Liver (tissue), 9 donors: Measurements from ENCODE around the gene TMEM18. TPM values are rescaled to one million over a fixed set of nuclear protein-coding genes. Genes with fewer than 3 reads are reported as not detected.
A peak's percentile ranks its signal among the peaks of the same experiment; 100 is the strongest.

Experiments
- DNase-seq: peaks from one replicate; pipeline ENCODE4 v3.0.0-alpha.2; 2017; ENCODE audit warnings: low spot score
- H3K27ac ChIP-seq, 2 donors: one replicate each; pipeline ENCODE4 v1.7.0; 2013; ENCODE audit warnings: inconsistent platforms in 2 of 2, low read length in 2 of 2, control low read depth in 1 of 2, low read depth in 1 of 2, mild to moderate bottlenecking in 1 of 2
- H3K27me3 ChIP-seq, 4 donors: one replicate each; pipeline versions ENCODE4 v1.6.1 to v1.7.0; 2013; ENCODE audit warnings: low read length in 3 of 4, inconsistent platforms in 1 of 4, mild to moderate bottlenecking in 1 of 4, moderate library complexity in 1 of 4; ENCODE audit not compliant: control insufficient read depth in 4 of 4, insufficient read depth in 4 of 4
- H3K36me3 ChIP-seq, 4 donors: one replicate each; pipeline versions ENCODE4 v1.6.1 to v1.7.0; 2013; ENCODE audit warnings: low read length in 3 of 4, mild to moderate bottlenecking in 3 of 4, low read depth in 1 of 4, moderate library complexity in 1 of 4; ENCODE audit not compliant: control insufficient read depth in 4 of 4, insufficient read depth in 3 of 4
- H3K4me1 ChIP-seq, 4 donors: one replicate each; pipeline versions ENCODE4 v1.6.1 to v1.7.0; 2013; ENCODE audit warnings: low read length in 3 of 4, mild to moderate bottlenecking in 3 of 4, moderate library complexity in 1 of 4; ENCODE audit not compliant: control insufficient read depth in 4 of 4, insufficient read depth in 4 of 4
- H3K4me3 ChIP-seq, 3 donors: one replicate each; pipeline versions ENCODE4 v1.6.1 to v1.7.0; 2013; ENCODE audit warnings: low read length in 3 of 3, control low read depth in 1 of 3, low read depth in 1 of 3, mild to moderate bottlenecking in 1 of 3
- H3K9ac ChIP-seq, 2 donors: one replicate each; pipeline ENCODE4 v1.7.0; 2013; ENCODE audit warnings: low read length in 2 of 2, mild to moderate bottlenecking in 2 of 2, moderate library complexity in 2 of 2, control low read depth in 1 of 2, low read depth in 1 of 2
- H3K9me3 ChIP-seq, 4 donors: one replicate each; pipeline versions ENCODE4 v1.6.1 to v1.7.0; 2013; ENCODE audit warnings: low read length in 3 of 4; ENCODE audit not compliant: control insufficient read depth in 4 of 4
- ATF3 ChIP-seq: IDR thresholded peaks from 2 replicates; pipeline ENCODE4 v1.6.1; 2016; ENCODE audit warnings: antibody characterized with exemption
- FOXA1 ChIP-seq: IDR thresholded peaks from 2 replicates; pipeline ENCODE4 v1.6.1; 2016; ENCODE audit warnings: antibody characterized with exemption
- FOXA2 ChIP-seq: IDR thresholded peaks from 2 replicates; pipeline ENCODE4 v1.6.1; 2016; ENCODE audit warnings: antibody characterized with exemption
- GABPA ChIP-seq, 2 donors: IDR thresholded peaks in 1 of 2; conservative IDR thresholded peaks in 1 of 2; 2 replicates each; pipeline ENCODE4 v1.6.1; 2016; ENCODE audit warnings: antibody characterized with exemption in 2 of 2, mild to moderate bottlenecking in 1 of 2, moderate library complexity in 1 of 2
- HNF4A ChIP-seq, 2 donors: conservative IDR thresholded peaks; 2 replicates each; pipeline ENCODE4 v1.6.1; 2016; ENCODE audit warnings: antibody characterized with exemption in 2 of 2, mild to moderate bottlenecking in 2 of 2
- HNF4G ChIP-seq: IDR thresholded peaks from 2 replicates; pipeline ENCODE4 v1.6.1; 2016; ENCODE audit warnings: antibody characterized with exemption
- JUND ChIP-seq, 2 donors: IDR thresholded peaks; 2 replicates each; pipeline ENCODE4 v1.6.1; 2016; ENCODE audit warnings: antibody characterized with exemption in 2 of 2
- NR2F2 ChIP-seq: IDR thresholded peaks from 2 replicates; pipeline ENCODE4 v1.6.1; 2016; ENCODE audit warnings: antibody characterized with exemption
- RAD21 ChIP-seq, 2 donors: IDR thresholded peaks; 2 replicates each; pipeline ENCODE4 v1.6.1; 2016; ENCODE audit warnings: antibody characterized with exemption in 2 of 2, mild to moderate bottlenecking in 2 of 2
- REST ChIP-seq: IDR thresholded peaks from 2 replicates; pipeline ENCODE4 v1.6.1; 2016; ENCODE audit warnings: antibody characterized with exemption, mild to moderate bottlenecking
- YY1 ChIP-seq: IDR thresholded peaks from 2 replicates; pipeline ENCODE4 v1.6.1; 2016; ENCODE audit warnings: antibody characterized with exemption, mild to moderate bottlenecking
- ZBTB33 ChIP-seq: IDR thresholded peaks from 2 replicates; pipeline ENCODE4 v1.6.1; 2016; ENCODE audit warnings: antibody characterized with exemption
- WGBS: extraction: QIAGEN DNeasy Blood & Tissue Kit; methylation state at CpG from one replicate; pipeline ENCODE4 v1.1.7; 2013; 5-methylcytosine and 5-hydroxymethylcytosine counted together
- polyA plus RNA-seq, 2 donors: library from polyadenylated mRNA; stranded (reverse) in 1 of 2; unstranded in 1 of 2; fragments of 200-250 nt in 1 of 2; fragments of >200 nt in 1 of 2; fragmentation: Nextera tagmentation in 1 of 2; extraction: Ambion mirVana in 1 of 2; gene quantifications; one replicate each; pipeline versions ENCODE4 v1.2.1 to v1.2.3, GENCODE V29; 2013 to 2015
- total RNA-seq, 2 donors: library from RNA; depleted of rRNA; stranded (reverse); fragments of >200 nt; gene quantifications; one replicate each; pipeline ENCODE4 v1.2.3, GENCODE V29; 2014
- TF ChIP-seq, protein P1 (sequence below): fragments of 150-350 bp; IDR thresholded peaks from 2 replicates; pipeline ENCODE4 v1.5.1; 2017; ENCODE audit warnings: improper control_type of control experiment, low read depth, low read length; ENCODE audit not compliant: missing input control
- donor health status: healthy.
- donor health status: healthy.
- donor health status: healthy.
- donor health status: healthy.
- donor health status: healthy.

Gene TMEM18
- total and polyA plus RNA-seq, 4 donors: 8.4 to 29.3 (median 10.9) TPM

DNA sequence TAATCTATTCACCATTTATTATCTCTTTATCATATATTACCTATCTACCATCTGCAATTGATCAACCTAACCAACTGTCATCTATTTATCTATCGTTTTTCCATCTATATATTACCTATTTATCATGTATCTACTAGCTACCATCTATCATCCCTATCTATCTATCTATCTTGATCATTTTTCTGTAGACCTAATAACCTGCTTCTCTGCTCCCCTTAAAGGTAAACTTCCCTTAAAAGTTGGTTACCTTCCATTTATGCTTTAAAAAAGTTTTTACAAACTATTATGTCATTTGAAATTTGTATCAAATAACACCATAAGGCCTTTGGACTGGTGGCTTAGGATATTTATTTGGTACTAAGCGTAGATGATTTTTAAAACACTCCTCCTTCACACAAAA is 47.2 kb downstream of the TMEM18 start:
- no peak overlapping the region for H3K4me3 ChIP-seq
- no peak overlapping the region for H3K9ac ChIP-seq
- TF ChIP-seq, protein P1, sequence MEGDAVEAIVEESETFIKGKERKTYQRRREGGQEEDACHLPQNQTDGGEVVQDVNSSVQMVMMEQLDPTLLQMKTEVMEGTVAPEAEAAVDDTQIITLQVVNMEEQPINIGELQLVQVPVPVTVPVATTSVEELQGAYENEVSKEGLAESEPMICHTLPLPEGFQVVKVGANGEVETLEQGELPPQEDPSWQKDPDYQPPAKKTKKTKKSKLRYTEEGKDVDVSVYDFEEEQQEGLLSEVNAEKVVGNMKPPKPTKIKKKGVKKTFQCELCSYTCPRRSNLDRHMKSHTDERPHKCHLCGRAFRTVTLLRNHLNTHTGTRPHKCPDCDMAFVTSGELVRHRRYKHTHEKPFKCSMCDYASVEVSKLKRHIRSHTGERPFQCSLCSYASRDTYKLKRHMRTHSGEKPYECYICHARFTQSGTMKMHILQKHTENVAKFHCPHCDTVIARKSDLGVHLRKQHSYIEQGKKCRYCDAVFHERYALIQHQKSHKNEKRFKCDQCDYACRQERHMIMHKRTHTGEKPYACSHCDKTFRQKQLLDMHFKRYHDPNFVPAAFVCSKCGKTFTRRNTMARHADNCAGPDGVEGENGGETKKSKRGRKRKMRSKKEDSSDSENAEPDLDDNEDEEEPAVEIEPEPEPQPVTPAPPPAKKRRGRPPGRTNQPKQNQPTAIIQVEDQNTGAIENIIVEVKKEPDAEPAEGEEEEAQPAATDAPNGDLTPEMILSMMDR: no peak
- no peak for TF ChIP-seq ZBTB33
- no peak for TF ChIP-seq YY1
- TF ChIP-seq ATF3: no peak
- no peak for TF ChIP-seq RAD21 (IDR thresholded peaks at IDR 0.05)
- TF ChIP-seq GABPA (IDR thresholded peaks at IDR 0.05 in 1 of 2, conservative IDR thresholded peaks at IDR 0.05 in 1 of 2): no peak
- no peak for TF ChIP-seq FOXA2
- no peak for TF ChIP-seq REST
- no peak for TF ChIP-seq FOXA1
- no peak for TF ChIP-seq NR2F2
- no peak for TF ChIP-seq HNF4A (conservative IDR thresholded peaks at IDR 0.05)
- no peak for TF ChIP-seq JUND (IDR thresholded peaks at IDR 0.05)
- H3K9me3 ChIP-seq: no peaks in the 10 kb centered on the region
- DNase-seq: no peak
- no peaks in the 10 kb centered on the region for H3K27me3 ChIP-seq
- no peaks in the 10 kb centered on the region for H3K4me1 ChIP-seq
- no peak overlapping the region for H3K27ac ChIP-seq
- no peaks in the 10 kb centered on the region for H3K36me3 ChIP-seq
- WGBS: 24% methylated on average over 2 of the region's 2 CpGs

- no peak overlapping the region for H3K27ac ChIP-seq
- 74% methylated on average over 17 of the region's 17 CpGs for WGBS
- no peak for TF ChIP-seq REST
- TF ChIP-seq HNF4G: no peak
- TF ChIP-seq GABPA (IDR thresholded peaks at IDR 0.05 in 1 of 2, conservative IDR thresholded peaks at IDR 0.05 in 1 of 2): no peak
- no peak for TF ChIP-seq FOXA2
- H3K4me3 ChIP-seq: no peak overlapping the region
- H3K27me3 ChIP-seq: no peaks in the 10 kb centered on the region
- H3K36me3 ChIP-seq: no peaks in the 10 kb centered on the region
- DNase-seq: peak; percentile 20
- no peaks in the 10 kb centered on the region for H3K4me1 ChIP-seq
- no peak overlapping the region for H3K9ac ChIP-seq
- no peaks in the 10 kb centered on the region for H3K9me3 ChIP-seq
Observed at GRCh38 chr2:628651-629050, 48.6 kb downstream of the TMEM18 start.
